PC-3 (cell line): ENCODE data around the gene EPN2. TPM values are rescaled to one million over a fixed set of nuclear protein-coding genes. Genes with fewer than 3 reads are reported as not detected.

Experiments
- ATAC-seq: fragments of 200-7000 bp; cut with Tn5 transposase; 2 replicates; pipeline ENCODE4 v1.9.1; 2020; ENCODE audit warnings: mild to moderate bottlenecking, moderate library complexity
- BruUV-seq: library from RNA; stranded (reverse); fragments of 400-500 nt; replicated peaks from 2 replicates; lab custom pipeline; 2021; lab: Mats Ljungman, UMichigan
- CTCF ChIA-PET: fragments of 300-600 bp; sonication (Branson Sonifier 250); formaldehyde crosslinking; loops from one replicate; lab custom pipeline; 2022; ENCODE audit warnings: antibody characterized with exemption; lab: Charles Lee
- POLR2A ChIA-PET: fragments of 300-600 bp; sonication (Branson Sonifier 250); formaldehyde crosslinking; loops from one replicate; lab custom pipeline; 2022; ENCODE audit warnings: antibody characterized with exemption; ENCODE audit not compliant: unreplicated experiment; lab: Charles Lee
- DNase-seq: peaks from one replicate; pipeline ENCODE4 v3.0.0-alpha.2; 2015
- H2AFZ ChIP-seq: fragments of 300-600 bp; sonication (generic); 2 replicates; pipeline ENCODE4 v1.6.0; 2016; ENCODE audit warnings: antibody characterized with exemption, low read length
- H3F3A ChIP-seq: fragments of 300-600 bp; sonication (generic); one replicate; pipeline ENCODE4 v1.6.0; 2017; ENCODE audit warnings: antibody characterized with exemption, low read length, control low read depth, mild to moderate bottlenecking; ENCODE audit not compliant: unreplicated experiment
- H3K27ac ChIP-seq: fragments of 300-600 bp; sonication (generic); 2 replicates; pipeline ENCODE4 v1.5.1; 2016; ENCODE audit warnings: mild to moderate bottlenecking, low read length
- H3K27me3 ChIP-seq: fragments of 300-600 bp; sonication (generic); 2 replicates; pipeline ENCODE4 v1.6.1; 2016; ENCODE audit warnings: low read length, mixed read lengths
- H3K36me3 ChIP-seq: fragments of 300-600 bp; sonication (generic); 2 replicates; pipeline ENCODE4 v1.6.1; 2016; ENCODE audit warnings: low read depth, mixed run types, low read length, mixed read lengths
- H3K4me1 ChIP-seq: fragments of 300-600 bp; sonication (generic); 2 replicates; pipeline ENCODE4 v1.5.1; 2016; ENCODE audit warnings: low read length; ENCODE audit not compliant: insufficient read depth
- H3K4me2 ChIP-seq: fragments of 300-600 bp; sonication (generic); 2 replicates; pipeline ENCODE4 v1.6.0; 2016; ENCODE audit warnings: low read length
- H3K4me3 ChIP-seq: fragments of 300-600 bp; sonication (generic); 2 replicates; pipeline ENCODE4 v1.5.1; 2016; ENCODE audit warnings: mild to moderate bottlenecking, low read length, mixed read lengths
- H3K79me2 ChIP-seq: fragments of 300-600 bp; sonication (generic); 2 replicates; pipeline ENCODE4 v1.6.1; 2017; ENCODE audit warnings: low read length, mixed read lengths
- H3K9ac ChIP-seq: fragments of 300-600 bp; sonication (generic); 2 replicates; pipeline ENCODE4 v1.6.0; 2016; ENCODE audit warnings: mild to moderate bottlenecking, low read length
- H3K9me2 ChIP-seq: fragments of 300-600 bp; sonication (generic); replicated peaks from 2 replicates; pipeline ENCODE4 v1.6.1; 2016; ENCODE audit warnings: mixed run types, low read length, mixed read lengths
- H3K9me3 ChIP-seq: fragments of 300-600 bp; sonication (generic); 2 replicates; pipeline ENCODE4 v1.6.1; 2016; ENCODE audit warnings: low read length, mixed read lengths
- H4K20me1 ChIP-seq: fragments of 300-600 bp; sonication (generic); 2 replicates; pipeline ENCODE4 v1.6.1; 2016; ENCODE audit warnings: low read length, mixed read lengths
- EZH2 ChIP-seq: fragments of 300-600 bp; sonication (generic); IDR thresholded peaks from one replicate; pipeline ENCODE4 v1.6.1; 2017; ENCODE audit warnings: antibody characterized with exemption, mild to moderate bottlenecking, low read length; ENCODE audit not compliant: unreplicated experiment
- EZH2phosphoT487 ChIP-seq: fragments of 300-600 bp; sonication (generic); IDR thresholded peaks from 2 replicates; pipeline ENCODE4 v1.6.1; 2018; ENCODE audit warnings: mild to moderate bottlenecking, antibody characterized with exemption, low read length, borderline replicate concordance
- intact Hi-C: fragments of 100-400 bp; cut with micrococcal nuclease; formaldehyde crosslinking; loops from 2 replicates; pipeline ENCODE4 v1.9.0; 2023
- total RNA-seq: library from RNA; depleted of rRNA; stranded (reverse); fragments of >200 nt; gene quantifications from 2 replicates; pipeline ENCODE4 v1.2.3, GENCODE V29; 2014
- TF ChIP-seq, protein P1 (sequence below): fragments of 300-600 bp; sonication (generic); conservative IDR thresholded peaks from 2 replicates; pipeline ENCODE4 v1.5.1; 2017; ENCODE audit warnings: antibody characterized with exemption, low read depth, mild to moderate bottlenecking, low read length

Gene EPN2
- total RNA-seq, 1 experiment from 2014 or later = 46.4 TPM

DNA sequence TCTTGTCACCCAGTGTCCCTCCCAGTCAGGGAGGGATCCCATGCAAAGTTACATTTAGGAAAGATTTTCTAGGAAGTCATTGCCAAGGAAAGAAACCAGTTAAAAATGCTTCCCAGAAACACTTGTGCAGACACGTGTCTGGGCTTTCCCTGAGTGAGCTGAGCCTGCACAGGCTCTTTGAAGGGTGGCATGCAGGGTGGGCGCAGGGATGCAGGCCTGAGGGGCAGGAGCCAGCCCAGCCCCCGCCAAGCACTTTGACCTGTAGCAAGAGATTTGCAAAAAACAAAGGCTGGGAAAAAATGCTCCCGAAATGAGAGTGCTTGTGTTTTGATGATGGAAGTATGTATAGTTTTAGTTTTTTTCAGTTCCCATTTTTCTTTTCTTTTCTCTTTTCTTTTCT, 73.0 kb downstream of the EPN2 start:
- ChIA-PET CTCF (interaction anchor here (0.5 kb wide), 1 partner anchor 34 kb away, joined by 5 read pairs; no protein-coding TSS in a partner anchor), POLR2A (no interaction called here)
- Histone ChIP-seq H3K9ac (no peak overlapping the region), H3K9me2 (no peaks in the 10 kb centered on the region), H3K27me3 (no peaks in the 10 kb centered on the region), H3K9me3 (no peaks in the 10 kb centered on the region), H3K79me2 (no peaks in the 10 kb centered on the region), H3K4me2 (no peak overlapping the region), H3K4me1 (no peaks in the 10 kb centered on the region), H2AFZ (no peak overlapping the region), H3K27ac (no peak overlapping the region), H3F3A (no peaks in the 10 kb centered on the region), H3K4me3 (no peak overlapping the region), H4K20me1 (no peaks in the 10 kb centered on the region), H3K36me3 (peaks cover 16% of the 10 kb centered on the region; the same call in 1 of the 2 replicates)
- no TSS peak for BruUV-seq
- no peak for DNase-seq
- intact Hi-C loops = no loop called here
- ATAC-seq = no peak
- no peak for TF ChIP-seq EZH2
- no peak for TF ChIP-seq EZH2phosphoT487
- TF ChIP-seq, protein P1, sequence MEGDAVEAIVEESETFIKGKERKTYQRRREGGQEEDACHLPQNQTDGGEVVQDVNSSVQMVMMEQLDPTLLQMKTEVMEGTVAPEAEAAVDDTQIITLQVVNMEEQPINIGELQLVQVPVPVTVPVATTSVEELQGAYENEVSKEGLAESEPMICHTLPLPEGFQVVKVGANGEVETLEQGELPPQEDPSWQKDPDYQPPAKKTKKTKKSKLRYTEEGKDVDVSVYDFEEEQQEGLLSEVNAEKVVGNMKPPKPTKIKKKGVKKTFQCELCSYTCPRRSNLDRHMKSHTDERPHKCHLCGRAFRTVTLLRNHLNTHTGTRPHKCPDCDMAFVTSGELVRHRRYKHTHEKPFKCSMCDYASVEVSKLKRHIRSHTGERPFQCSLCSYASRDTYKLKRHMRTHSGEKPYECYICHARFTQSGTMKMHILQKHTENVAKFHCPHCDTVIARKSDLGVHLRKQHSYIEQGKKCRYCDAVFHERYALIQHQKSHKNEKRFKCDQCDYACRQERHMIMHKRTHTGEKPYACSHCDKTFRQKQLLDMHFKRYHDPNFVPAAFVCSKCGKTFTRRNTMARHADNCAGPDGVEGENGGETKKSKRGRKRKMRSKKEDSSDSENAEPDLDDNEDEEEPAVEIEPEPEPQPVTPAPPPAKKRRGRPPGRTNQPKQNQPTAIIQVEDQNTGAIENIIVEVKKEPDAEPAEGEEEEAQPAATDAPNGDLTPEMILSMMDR = no peak

DNA sequence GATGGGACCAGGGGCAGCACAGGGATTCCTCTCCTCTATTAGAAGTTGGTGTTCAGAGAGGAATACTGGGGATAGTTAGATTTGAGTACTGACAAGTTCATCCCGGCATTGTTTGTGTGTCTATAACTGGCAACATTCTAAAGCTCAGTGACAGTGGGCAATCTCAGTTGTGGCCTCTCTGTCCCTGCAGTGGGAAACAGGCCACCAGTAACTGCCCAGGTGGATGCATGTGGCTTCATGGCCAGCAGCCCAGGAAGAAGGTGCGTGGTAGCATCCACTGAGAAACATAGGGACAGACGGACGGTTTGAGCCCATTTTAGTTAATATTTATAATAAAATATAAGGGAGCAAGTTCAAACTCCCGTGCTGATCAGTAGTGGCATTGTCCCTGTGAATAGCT, 73.8 kb downstream of the EPN2 start:
- no peak overlapping the region for H2AFZ ChIP-seq
- POLR2A ChIA-PET = no interaction called here
- H3K27ac ChIP-seq = no peak overlapping the region

More for the DNA sequence above, 73.8 kb downstream of the EPN2 start:
- CTCF ChIA-PET = no interaction called here
- Histone ChIP-seq H3K9me3 (no peaks in the 10 kb centered on the region), H3K9ac (no peak overlapping the region), H3K27me3 (no peaks in the 10 kb centered on the region), H3K4me2 (no peak overlapping the region), H3K4me1 (no peaks in the 10 kb centered on the region), H3F3A (no peaks in the 10 kb centered on the region), H3K4me3 (no peak overlapping the region), H3K36me3 (peaks cover 20% of the 10 kb centered on the region), H4K20me1 (no peaks in the 10 kb centered on the region), H3K9me2 (no peaks in the 10 kb centered on the region), H3K79me2 (no peaks in the 10 kb centered on the region)
- DNase-seq = no peak
- ATAC-seq = no peak
- intact Hi-C loops = no loop called here
- TF ChIP-seq, protein P1 = no peak
- no peak for TF ChIP-seq EZH2
- no peak for TF ChIP-seq EZH2phosphoT487
- no TSS peak for BruUV-seq
